ENCODE measurements around the gene ITPA. TPM values are rescaled to one million over a fixed set of nuclear protein-coding genes. Genes with fewer than 3 reads are reported as not detected.

ITPA gene
- total and polyA plus RNA-seq, 2 of the 13 experiments (the other 11 are each of a cell fraction or from before 2014, with no cell fraction given) = 60.1 to 103 TPM

- Histone ChIP-seq H3K4me3 (replicated peaks in 1 of 3; ENCODE audit: insufficient read depth in 1 of 3, low read depth in 2 of 3, low read length in 3 of 3) (no peak overlapping the region), H3K27ac (ENCODE audit: extremely low read length, insufficient read depth, low read length) (no peak overlapping the region), H4K20me1 (ENCODE audit: insufficient read depth, low read length) (peaks cover 4% of the 10 kb centered on the region; the same call in 1 of the 2 replicates), H3K27me3 (ENCODE audit: control insufficient read depth in 1 of 2, insufficient read depth in 2 of 2, low read length in 2 of 2) (no peaks in the 10 kb centered on the region; a peak in 1 of 5 replicates), H3K9me3 (ENCODE audit: low read length) (no peaks in the 10 kb centered on the region), H3K4me1 (ENCODE audit: insufficient read depth, low read length) (peaks cover 18% of the 10 kb centered on the region), H3K9ac (ENCODE audit: insufficient read depth, low read depth, low read length) (no peak overlapping the region), H2AFZ (ENCODE audit: low read length) (no peak overlapping the region), H3K4me2 (ENCODE audit: low read depth, low read length) (no peak overlapping the region), H3K36me3 (replicated peaks in 1 of 2; ENCODE audit: control insufficient read depth in 1 of 2, insufficient read depth in 2 of 2, low read length in 2 of 2) (peaks cover 36 to 54% of the 10 kb centered on the region in 2 experiments), H3K79me2 (ENCODE audit: insufficient read depth, low read length) (peaks cover 23% of the 10 kb centered on the region)
- ChIA-PET CTCF (ENCODE audit: low intra/inter-chr PET ratio, low total read pairs) (no interaction called here), POLR2A (interaction anchor here (1.2 to 1.4 kb wide), 3 partner anchors 9 to 22 kb away, joined by 3 to 6 read pairs (median 5); partner anchors contain the start of gene ITPA)
- in situ Hi-C loops (cut with HindIII; ENCODE audit: extremely low pct_ligation_motif_present, low pct_unique_long_range_greater_than_20kb) (no loop called here), intact Hi-C loops (cut with micrococcal nuclease; ENCODE audit: unreplicated experiment) (no loop called here)
- 97% methylated on average over 27 of the region's 27 CpGs for WGBS (ENCODE audit: low lambda C conversion rate)
- ATAC-seq (no peak), DNase-seq (ENCODE audit: low spot score) (no peak), FAIRE-seq (no peak)
- BruUV-seq (replicated peaks) = no TSS peak
- no peak for TF ChIP-seq ZNF10 (CRISPR knock-in tag; IDR thresholded peaks at IDR 0.05; ENCODE audit: borderline replicate concordance, low read depth)
- TF ChIP-seq, protein P1, sequence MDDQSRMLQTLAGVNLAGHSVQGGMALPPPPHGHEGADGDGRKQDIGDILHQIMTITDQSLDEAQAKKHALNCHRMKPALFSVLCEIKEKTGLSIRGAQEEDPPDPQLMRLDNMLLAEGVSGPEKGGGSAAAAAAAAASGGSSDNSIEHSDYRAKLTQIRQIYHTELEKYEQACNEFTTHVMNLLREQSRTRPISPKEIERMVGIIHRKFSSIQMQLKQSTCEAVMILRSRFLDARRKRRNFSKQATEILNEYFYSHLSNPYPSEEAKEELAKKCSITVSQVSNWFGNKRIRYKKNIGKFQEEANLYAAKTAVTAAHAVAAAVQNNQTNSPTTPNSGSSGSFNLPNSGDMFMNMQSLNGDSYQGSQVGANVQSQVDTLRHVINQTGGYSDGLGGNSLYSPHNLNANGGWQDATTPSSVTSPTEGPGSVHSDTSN (CRISPR knock-in tag; IDR thresholded peaks at IDR 0.05; ENCODE audit: borderline replicate concordance) = no peak
- TF ChIP-seq ZNF275 (CRISPR knock-in tag; IDR thresholded peaks at IDR 0.05; ENCODE audit: borderline replicate concordance) = no peak
- TF ChIP-seq HMGA1 (CRISPR knock-in tag; conservative IDR thresholded peaks at IDR 0.05) = no peak
- peak; percentile 42; the same call in 1 of the 2 replicates for TF ChIP-seq HNF1B (CRISPR knock-in tag; IDR thresholded peaks at IDR 0.05)
- TF ChIP-seq AGO2 (optimal IDR thresholded peaks at IDR 0.05; ENCODE audit: low read depth, low read length) = peak; percentile 58
- TF ChIP-seq ZNF460 (CRISPR knock-in tag; IDR thresholded peaks at IDR 0.05; ENCODE audit: borderline replicate concordance) = no peak
- peak; percentile 13; the same call in 1 of the 2 replicates for TF ChIP-seq STAG1 (CRISPR knock-in tag; IDR thresholded peaks at IDR 0.05)
- TF ChIP-seq, protein P2, sequence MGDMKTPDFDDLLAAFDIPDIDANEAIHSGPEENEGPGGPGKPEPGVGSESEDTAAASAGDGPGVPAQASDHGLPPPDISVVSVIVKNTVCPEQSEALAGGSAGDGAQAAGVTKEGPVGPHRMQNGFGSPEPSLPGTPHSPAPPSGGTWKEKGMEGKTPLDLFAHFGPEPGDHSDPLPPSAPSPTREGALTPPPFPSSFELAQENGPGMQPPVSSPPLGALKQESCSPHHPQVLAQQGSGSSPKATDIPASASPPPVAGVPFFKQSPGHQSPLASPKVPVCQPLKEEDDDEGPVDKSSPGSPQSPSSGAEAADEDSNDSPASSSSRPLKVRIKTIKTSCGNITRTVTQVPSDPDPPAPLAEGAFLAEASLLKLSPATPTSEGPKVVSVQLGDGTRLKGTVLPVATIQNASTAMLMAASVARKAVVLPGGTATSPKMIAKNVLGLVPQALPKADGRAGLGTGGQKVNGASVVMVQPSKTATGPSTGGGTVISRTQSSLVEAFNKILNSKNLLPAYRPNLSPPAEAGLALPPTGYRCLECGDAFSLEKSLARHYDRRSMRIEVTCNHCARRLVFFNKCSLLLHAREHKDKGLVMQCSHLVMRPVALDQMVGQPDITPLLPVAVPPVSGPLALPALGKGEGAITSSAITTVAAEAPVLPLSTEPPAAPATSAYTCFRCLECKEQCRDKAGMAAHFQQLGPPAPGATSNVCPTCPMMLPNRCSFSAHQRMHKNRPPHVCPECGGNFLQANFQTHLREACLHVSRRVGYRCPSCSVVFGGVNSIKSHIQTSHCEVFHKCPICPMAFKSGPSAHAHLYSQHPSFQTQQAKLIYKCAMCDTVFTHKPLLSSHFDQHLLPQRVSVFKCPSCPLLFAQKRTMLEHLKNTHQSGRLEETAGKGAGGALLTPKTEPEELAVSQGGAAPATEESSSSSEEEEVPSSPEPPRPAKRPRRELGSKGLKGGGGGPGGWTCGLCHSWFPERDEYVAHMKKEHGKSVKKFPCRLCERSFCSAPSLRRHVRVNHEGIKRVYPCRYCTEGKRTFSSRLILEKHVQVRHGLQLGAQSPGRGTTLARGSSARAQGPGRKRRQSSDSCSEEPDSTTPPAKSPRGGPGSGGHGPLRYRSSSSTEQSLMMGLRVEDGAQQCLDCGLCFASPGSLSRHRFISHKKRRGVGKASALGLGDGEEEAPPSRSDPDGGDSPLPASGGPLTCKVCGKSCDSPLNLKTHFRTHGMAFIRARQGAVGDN (CRISPR knock-in tag; IDR thresholded peaks at IDR 0.05) = peak; percentile 23; the same call in 1 of the 2 replicates
- no peak for TF ChIP-seq CHCHD3 (CRISPR knock-in tag; IDR thresholded peaks at IDR 0.05)
- TF ChIP-seq POLR2A (IDR thresholded peaks at IDR 0.05; ENCODE audit: insufficient read depth in 1 of 2, low read depth in 2 of 2, low read length in 2 of 2) = peak in 1 of 2 experiments; percentile 35; a peak in 1 of 4 replicates
- TF ChIP-seq ZC3H13 (CRISPR knock-in tag; IDR thresholded peaks at IDR 0.05) = no peak
- no peak for TF ChIP-seq PCBP2 (optimal IDR thresholded peaks at IDR 0.05; ENCODE audit: low read depth, low read length, poor library complexity, severe bottlenecking)
- TF ChIP-seq ZNF572 (CRISPR knock-in tag; IDR thresholded peaks at IDR 0.05) = 0 out of 2 replicates have a peak, but pooled peaks have one; percentile 65
- TF ChIP-seq TMF1 (CRISPR knock-in tag; IDR thresholded peaks at IDR 0.05; ENCODE audit: low read depth) = no peak
Observed at GRCh38 chr20:3199976-3200755, 9.1 kb upstream of the ITPA start.

Data from HepG2 (cell line).